MM.1S (cell line): ENCODE results near the gene OLFM4.

Experiments
- EZH2 ChIP-seq: fragments of 300-600 bp; sonication (generic); optimal IDR thresholded peaks from 2 replicates; pipeline ENCODE3; 2017; ENCODE audit warnings: low read depth, mild to moderate bottlenecking, antibody characterized with exemption, low read length, mixed read lengths
- EZH2phosphoT487 ChIP-seq: fragments of 300-600 bp; sonication (generic); IDR thresholded peaks from 2 replicates; pipeline ENCODE4 v1.6.1; 2018; ENCODE audit warnings: antibody characterized with exemption, low read length
- TF ChIP-seq, protein P1 (sequence below): fragments of 300-600 bp; sonication (generic); IDR thresholded peaks from 2 replicates; pipeline ENCODE4 v1.5.1; 2016; ENCODE audit warnings: antibody characterized with exemption, low read length, mixed read lengths

DNA sequence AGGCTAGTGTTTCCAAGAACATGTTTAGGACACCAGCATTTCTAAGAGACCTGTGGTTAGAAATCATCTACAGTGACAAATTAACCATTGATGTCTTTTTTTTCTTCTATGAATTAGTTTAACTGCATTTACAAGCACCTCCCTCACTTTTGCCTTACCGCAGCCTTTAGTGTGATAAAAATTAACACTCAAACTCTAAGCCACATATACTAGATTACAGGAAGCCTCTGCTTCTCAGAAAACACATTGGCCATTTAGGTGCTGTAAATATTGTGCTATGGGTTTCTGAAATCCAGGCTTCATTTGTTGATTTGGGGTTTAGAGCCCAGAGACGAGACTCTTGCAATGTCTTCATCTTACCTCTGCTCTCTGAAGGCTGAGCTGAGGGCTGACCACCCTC lies 34.6 kb upstream of the OLFM4 start:
- TF ChIP-seq, protein P1, sequence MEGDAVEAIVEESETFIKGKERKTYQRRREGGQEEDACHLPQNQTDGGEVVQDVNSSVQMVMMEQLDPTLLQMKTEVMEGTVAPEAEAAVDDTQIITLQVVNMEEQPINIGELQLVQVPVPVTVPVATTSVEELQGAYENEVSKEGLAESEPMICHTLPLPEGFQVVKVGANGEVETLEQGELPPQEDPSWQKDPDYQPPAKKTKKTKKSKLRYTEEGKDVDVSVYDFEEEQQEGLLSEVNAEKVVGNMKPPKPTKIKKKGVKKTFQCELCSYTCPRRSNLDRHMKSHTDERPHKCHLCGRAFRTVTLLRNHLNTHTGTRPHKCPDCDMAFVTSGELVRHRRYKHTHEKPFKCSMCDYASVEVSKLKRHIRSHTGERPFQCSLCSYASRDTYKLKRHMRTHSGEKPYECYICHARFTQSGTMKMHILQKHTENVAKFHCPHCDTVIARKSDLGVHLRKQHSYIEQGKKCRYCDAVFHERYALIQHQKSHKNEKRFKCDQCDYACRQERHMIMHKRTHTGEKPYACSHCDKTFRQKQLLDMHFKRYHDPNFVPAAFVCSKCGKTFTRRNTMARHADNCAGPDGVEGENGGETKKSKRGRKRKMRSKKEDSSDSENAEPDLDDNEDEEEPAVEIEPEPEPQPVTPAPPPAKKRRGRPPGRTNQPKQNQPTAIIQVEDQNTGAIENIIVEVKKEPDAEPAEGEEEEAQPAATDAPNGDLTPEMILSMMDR: no peak
- TF ChIP-seq EZH2 (no peak), EZH2phosphoT487 (no peak)
